Measurements from ENCODE around the gene COL4A6. TPM values are rescaled to one million over a fixed set of nuclear protein-coding genes. Genes with fewer than 3 reads are reported as not detected.

Gene COL4A6
- total RNA-seq, 2 experiments from 2014 or later: not detected

GRCh38 chrX:108304757-108305156 lies 133.5 kb downstream of the COL4A6 start:
- ChIA-PET CTCF (no interaction called here), POLR2A (no interaction called here)
- intact Hi-C loops (cut with micrococcal nuclease): loop anchor here (10.0 kb wide), 1 partner anchor 80 kb away; no protein-coding TSS in a partner anchor
- H3K4me1 Mint-ChIP-seq (ENCODE audit: low read depth): no peaks in the 10 kb centered on the region
- DNase-seq (no peak), ATAC-seq (no peak)
- H3K27ac Mint-ChIP-seq: no peak overlapping the region
- H3K9me3 Mint-ChIP-seq: no peaks in the 10 kb centered on the region
- no peaks in the 10 kb centered on the region for H3K36me3 Mint-ChIP-seq (ENCODE audit: low read depth)
- TF ChIP-seq CTCF (IDR thresholded peaks at IDR 0.05): no peak
- no peak overlapping the region for H3K4me3 Mint-ChIP-seq
- H3K27me3 Mint-ChIP-seq: no peaks in the 10 kb centered on the region

GRCh38 chrX:108304210-108304609 lies 134.0 kb downstream of the COL4A6 start:
- Mint-ChIP-seq H3K27me3 (peaks cover 1% of the 10 kb centered on the region), H3K4me1 (ENCODE audit: low read depth) (no peaks in the 10 kb centered on the region), H3K27ac (no peak overlapping the region), H3K4me3 (no peak overlapping the region), H3K9me3 (no peaks in the 10 kb centered on the region), H3K36me3 (ENCODE audit: low read depth) (no peaks in the 10 kb centered on the region)
- ChIA-PET CTCF (no interaction called here), POLR2A (no interaction called here)
- DNase-seq (no peak), ATAC-seq (no peak)
- intact Hi-C loops (cut with micrococcal nuclease): loop anchor here (10.0 kb wide), 1 partner anchor 79 kb away; no protein-coding TSS in a partner anchor
- no peak for TF ChIP-seq CTCF (IDR thresholded peaks at IDR 0.05)

DNA sequence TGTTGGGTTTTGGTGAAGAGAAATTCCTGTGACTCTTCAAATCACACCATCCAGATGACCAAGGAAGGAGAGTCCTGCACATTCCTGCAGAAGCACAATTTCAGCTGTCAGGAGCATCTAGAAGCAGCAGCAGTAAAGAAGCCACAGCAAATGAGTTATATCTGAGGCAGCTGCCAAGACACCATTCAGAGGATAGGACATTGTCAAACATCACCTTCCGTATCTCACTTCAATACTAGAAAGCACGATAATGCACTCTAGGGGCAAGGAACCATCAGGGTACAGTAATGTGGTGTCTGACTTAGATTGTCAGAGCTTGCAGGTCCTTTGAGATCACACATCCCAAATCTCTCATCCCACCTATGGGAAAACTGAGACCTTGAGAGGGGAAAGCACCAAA lies 134.5 kb downstream of the COL4A6 start:
- Mint-ChIP-seq H3K9me3 (no peaks in the 10 kb centered on the region), H3K4me1 (ENCODE audit: low read depth) (no peaks in the 10 kb centered on the region), H3K27ac (no peak overlapping the region), H3K4me3 (no peak overlapping the region), H3K36me3 (ENCODE audit: low read depth) (no peaks in the 10 kb centered on the region), H3K27me3 (peaks cover 1% of the 10 kb centered on the region)
- ChIA-PET CTCF (no interaction called here), POLR2A (no interaction called here)
- DNase-seq: no peak
- intact Hi-C loops (cut with micrococcal nuclease): loop anchor here (10.0 kb wide), 1 partner anchor 79 kb away; no protein-coding TSS in a partner anchor
- no peak for ATAC-seq
- no peak for TF ChIP-seq CTCF (IDR thresholded peaks at IDR 0.05)

DNA sequence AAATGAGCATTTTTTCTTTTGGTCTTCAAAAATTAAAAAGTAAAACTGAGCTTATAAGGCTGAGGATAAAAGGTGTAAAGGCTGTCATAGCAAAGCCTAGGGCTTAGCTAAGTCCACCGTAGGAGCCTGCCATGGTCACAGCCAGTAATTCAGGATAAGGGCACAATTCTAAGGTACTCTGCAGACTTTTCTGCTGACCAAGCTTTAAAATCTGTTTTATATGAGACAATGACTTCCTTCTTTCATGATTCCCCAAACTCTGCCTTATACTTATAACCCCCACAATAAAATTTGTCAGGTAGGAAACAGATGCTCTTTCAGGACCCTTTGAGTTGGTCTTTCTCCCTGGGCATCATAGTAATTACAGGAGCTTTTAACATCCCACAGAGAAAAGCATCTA lies 138.5 kb downstream of the COL4A6 start:
- H3K36me3 Mint-ChIP-seq (ENCODE audit: low read depth): no peaks in the 10 kb centered on the region
- intact Hi-C loops (cut with micrococcal nuclease): loop anchor here (10.0 kb wide), 1 partner anchor 75 kb away; no protein-coding TSS in a partner anchor
- DNase-seq: no peak

GRCh38 chrX:108299101-108299591 lies 139.1 kb downstream of the COL4A6 start:
- H3K9me3 Mint-ChIP-seq: no peaks in the 10 kb centered on the region
- DNase-seq (no peak), ATAC-seq (no peak)
- TF ChIP-seq CTCF (IDR thresholded peaks at IDR 0.05): no peak
- no peaks in the 10 kb centered on the region for H3K36me3 Mint-ChIP-seq (ENCODE audit: low read depth)
- H3K27ac Mint-ChIP-seq: no peak overlapping the region
- intact Hi-C loops (cut with micrococcal nuclease): no loop called here
- H3K4me1 Mint-ChIP-seq (ENCODE audit: low read depth): no peaks in the 10 kb centered on the region
- ChIA-PET POLR2A (no interaction called here), CTCF (no interaction called here)
- H3K27me3 Mint-ChIP-seq: peaks cover 1% of the 10 kb centered on the region
- no peak overlapping the region for H3K4me3 Mint-ChIP-seq

More for the DNA sequence above, 138.5 kb downstream of the COL4A6 start:
- Mint-ChIP-seq H3K4me1 (ENCODE audit: low read depth) (no peaks in the 10 kb centered on the region), H3K9me3 (no peaks in the 10 kb centered on the region), H3K4me3 (no peak overlapping the region), H3K27me3 (peaks cover 1% of the 10 kb centered on the region), H3K27ac (no peak overlapping the region)
- ChIA-PET POLR2A (no interaction called here), CTCF (interaction anchor here (1.1 kb wide), 1 partner anchor 75 kb away, joined by 3 read pairs; no protein-coding TSS in a partner anchor)
- ATAC-seq: no peak
- no peak for TF ChIP-seq CTCF (IDR thresholded peaks at IDR 0.05)

Measured in activated CD8-positive, alpha-beta T cell treated with anti-CD3 and anti-CD28 coated beads for 36 hours (primary cell).